ENCODE results near the gene OR10A5. TPM values are rescaled to one million over a fixed set of nuclear protein-coding genes. Genes with fewer than 3 reads are reported as not detected.
"Not testable (repeated sequence)": the region's sequence is repeated elsewhere in the genome, so short reads cannot be mapped to it uniquely, and the experiment has no call there.

The OR10A5 gene
- total and polyA plus RNA-seq, 5 donors: not detected

GRCh38 chr11:6876325-6876724 is 30.8 kb downstream of the OR10A5 start, which contains the start of gene OR10A4:
TSS of gene OR10A4 (plus strand) at chr11:6876625. CDS start at chr11:6876648, 23 bp downstream.
- Histone ChIP-seq H3K27ac (ENCODE audit: low read length) (no peak within 1 kb of the TSS), H3K9me3 (ENCODE audit: control insufficient read depth, low read length) (no peaks in the 10 kb centered on the region), H3K4me3 (ENCODE audit: low read length) (no peak within 1 kb of the TSS), H3K27me3 (ENCODE audit: control insufficient read depth, insufficient read depth) (no peaks in the 10 kb centered on the region), H3K4me1 (ENCODE audit: control insufficient read depth, insufficient read depth, low read length) (no peaks in the 10 kb centered on the region)
- 89% methylated on average over 1 of the region's 1 CpG for WGBS
- intact Hi-C loops (cut with DNase I): no loop called here
- no peak for DNase-seq
- ATAC-seq: no peak

GRCh38 chr11:6876914-6877313 is 31.4 kb downstream of the OR10A5 start:
- H3K9me3 ChIP-seq (ENCODE audit: control insufficient read depth, low read length): no peaks in the 10 kb centered on the region
- no peak for ATAC-seq

GRCh38 chr11:6882751-6883150 is 37.3 kb downstream of the OR10A5 start:
- Histone ChIP-seq H3K27me3 (ENCODE audit: control insufficient read depth, insufficient read depth) (no peaks in the 10 kb centered on the region), H3K4me3 (ENCODE audit: low read length) (no peak overlapping the region), H3K4me1 (ENCODE audit: control insufficient read depth, insufficient read depth, low read length) (no peaks in the 10 kb centered on the region), H3K27ac (ENCODE audit: low read length) (no peak overlapping the region), H3K9me3 (ENCODE audit: control insufficient read depth, low read length) (no peaks in the 10 kb centered on the region)
- DNase-seq (no peak), ATAC-seq (no peak)
- intact Hi-C loops (cut with DNase I): no loop called here

More at GRCh38 chr11:6876914-6877313, 31.4 kb downstream of the OR10A5 start:
- no peak for DNase-seq
- Histone ChIP-seq H3K4me1 (ENCODE audit: control insufficient read depth, insufficient read depth, low read length) (no peaks in the 10 kb centered on the region), H3K27me3 (ENCODE audit: control insufficient read depth, insufficient read depth) (no peaks in the 10 kb centered on the region), H3K27ac (ENCODE audit: low read length) (no peak overlapping the region), H3K4me3 (ENCODE audit: low read length) (no peak overlapping the region)
- 71% methylated on average over 3 of the region's 3 CpGs for WGBS
- intact Hi-C loops (cut with DNase I): no loop called here

- DNase-seq; H3K4me1 ChIP-seq (ENCODE audit: control insufficient read depth, insufficient read depth, low read length); H3K4me3 ChIP-seq (ENCODE audit: low read length); ATAC-seq; H3K27me3 ChIP-seq (ENCODE audit: control insufficient read depth, insufficient read depth); intact Hi-C loops (cut with DNase I); H3K27ac ChIP-seq (ENCODE audit: low read length); H3K9me3 ChIP-seq (ENCODE audit: control insufficient read depth, low read length): not testable (repeated sequence)
- 85% methylated on average over 5 of the region's 5 CpGs for WGBS
Observed at GRCh38 chr11:6887711-6888110, 42.2 kb downstream of the OR10A5 start.

- no peak overlapping the region for H3K4me3 ChIP-seq (ENCODE audit: low read length)
- 83% methylated on average over 4 of the region's 4 CpGs for WGBS
- no peaks in the 10 kb centered on the region for H3K4me1 ChIP-seq (ENCODE audit: control insufficient read depth, insufficient read depth, low read length)
- DNase-seq (no peak), ATAC-seq (no peak)
- no peaks in the 10 kb centered on the region for H3K9me3 ChIP-seq (ENCODE audit: control insufficient read depth, low read length)
- intact Hi-C loops (cut with DNase I): no loop called here
- H3K27me3 ChIP-seq (ENCODE audit: control insufficient read depth, insufficient read depth): no peaks in the 10 kb centered on the region
- no peak overlapping the region for H3K27ac ChIP-seq (ENCODE audit: low read length)
Observed at GRCh38 chr11:6888830-6889229, 43.3 kb downstream of the OR10A5 start.

- ATAC-seq (no peak), DNase-seq (no peak)
- no peak overlapping the region for H3K27ac ChIP-seq (ENCODE audit: low read length)
- intact Hi-C loops (cut with DNase I): no loop called here
- 86% methylated on average over 1 of the region's 1 CpG for WGBS
- H3K4me1 ChIP-seq (ENCODE audit: control insufficient read depth, insufficient read depth, low read length): no peaks in the 10 kb centered on the region
- no peaks in the 10 kb centered on the region for H3K9me3 ChIP-seq (ENCODE audit: control insufficient read depth, low read length)
- H3K27me3 ChIP-seq (ENCODE audit: control insufficient read depth, insufficient read depth): no peaks in the 10 kb centered on the region
- H3K4me3 ChIP-seq (ENCODE audit: low read length): no peak overlapping the region
Observed at GRCh38 chr11:6889835-6890234, 44.4 kb downstream of the OR10A5 start.

- intact Hi-C loops (cut with DNase I): no loop called here
- 85% methylated on average over 2 of the region's 2 CpGs for WGBS
Observed at GRCh38 chr11:6892400-6892799, 46.9 kb downstream of the OR10A5 start, which contains the start of gene OR2D2. TSS of gene OR2D2 (minus strand) at chr11:6892500. CDS start at chr11:6892500, 0 bp downstream.

GRCh38 chr11:6894097-6894496 is 48.6 kb downstream of the OR10A5 start:
- H3K4me1 ChIP-seq (ENCODE audit: control insufficient read depth, insufficient read depth, low read length): no peaks in the 10 kb centered on the region
- no peaks in the 10 kb centered on the region for H3K9me3 ChIP-seq (ENCODE audit: control insufficient read depth, low read length)
- DNase-seq (no peak), ATAC-seq (no peak)
- H3K27ac ChIP-seq (ENCODE audit: low read length): no peak overlapping the region
- no peaks in the 10 kb centered on the region for H3K27me3 ChIP-seq (ENCODE audit: control insufficient read depth, insufficient read depth)
- no peak overlapping the region for H3K4me3 ChIP-seq (ENCODE audit: low read length)
- intact Hi-C loops (cut with DNase I): no loop called here

More at GRCh38 chr11:6892400-6892799, 46.9 kb downstream of the OR10A5 start, which contains the start of gene OR2D2:
- Histone ChIP-seq H3K9me3 (ENCODE audit: control insufficient read depth, low read length) (no peaks in the 10 kb centered on the region), H3K27me3 (ENCODE audit: control insufficient read depth, insufficient read depth) (no peaks in the 10 kb centered on the region), H3K4me3 (ENCODE audit: low read length) (no peak within 1 kb of the TSS), H3K27ac (ENCODE audit: low read length) (no peak within 1 kb of the TSS), H3K4me1 (ENCODE audit: control insufficient read depth, insufficient read depth, low read length) (no peaks in the 10 kb centered on the region)
- ATAC-seq: no peak
- DNase-seq: no peak

GRCh38 chr11:6895010-6895409 is 49.5 kb downstream of the OR10A5 start:
- Histone ChIP-seq H3K4me1 (ENCODE audit: control insufficient read depth, insufficient read depth, low read length) (no peaks in the 10 kb centered on the region), H3K27ac (ENCODE audit: low read length) (no peak overlapping the region), H3K27me3 (ENCODE audit: control insufficient read depth, insufficient read depth) (no peaks in the 10 kb centered on the region), H3K4me3 (ENCODE audit: low read length) (no peak overlapping the region), H3K9me3 (ENCODE audit: control insufficient read depth, low read length) (no peaks in the 10 kb centered on the region)
- ATAC-seq: no peak
- no peak for DNase-seq
- intact Hi-C loops (cut with DNase I): no loop called here

Other genes starting within 250 kb of the OR10A5 start
- gene RRP8, start 242.1 kb upstream of the OR10A5 start, total RNA-seq: 10 to 100 TPM; 15.8 to 21.7 (median 18.7) TPM
- 18.2 TPM for gene RRP8, start 242.1 kb upstream of the OR10A5 start, polyA plus RNA-seq
- 100 to 1,000 TPM; 176 to 196 (median 192) TPM for gene ILK, start 241.9 kb upstream of the OR10A5 start, total RNA-seq
- gene ILK, start 241.9 kb upstream of the OR10A5 start, polyA plus RNA-seq: 180 TPM
- 100 to 1,000 TPM in 2 of 4 donors, 10 to 100 TPM in 2; 96.9 to 115 (median 99.1) TPM for gene TAF10, start 233.5 kb upstream of the OR10A5 start, total RNA-seq
- 100 TPM for gene TAF10, start 233.5 kb upstream of the OR10A5 start, polyA plus RNA-seq
- gene TPP1, start 226.3 kb upstream of the OR10A5 start, total RNA-seq: 10 to 100 TPM; 56.7 to 98.3 (median 78.2) TPM
- 52.6 TPM for gene TPP1, start 226.3 kb upstream of the OR10A5 start, polyA plus RNA-seq
- gene DCHS1, start 189.9 kb upstream of the OR10A5 start, total RNA-seq: 10 to 100 TPM; 12.4 to 19.2 (median 14.9) TPM
- gene DCHS1, start 189.9 kb upstream of the OR10A5 start, polyA plus RNA-seq: 6.4 TPM
- 10 to 100 TPM; 36.7 to 45.1 (median 41.9) TPM for gene MRPL17, start 162.3 kb upstream of the OR10A5 start, total RNA-seq
- gene MRPL17, start 162.3 kb upstream of the OR10A5 start, polyA plus RNA-seq: 44.7 TPM
- not detected for gene OR2AG2, start 73.7 kb upstream of the OR10A5 start, total RNA-seq
- not detected for gene OR2AG2, start 73.7 kb upstream of the OR10A5 start, polyA plus RNA-seq
- gene OR2AG1, start 62.7 kb upstream of the OR10A5 start, total RNA-seq: not detected
- gene OR2AG1, start 62.7 kb upstream of the OR10A5 start, polyA plus RNA-seq: not detected
- under 1 TPM in 2 of 4 donors, not detected in 2; 0.06 to 0.08 TPM for gene OR6A2, start 46.0 kb upstream of the OR10A5 start, total RNA-seq
- not detected for gene OR6A2, start 46.0 kb upstream of the OR10A5 start, polyA plus RNA-seq
- not detected for gene OR10A2, start 17.4 kb downstream of the OR10A5 start, total RNA-seq
- gene OR10A2, start 17.4 kb downstream of the OR10A5 start, polyA plus RNA-seq: not detected
- not detected for gene OR10A4, start 30.9 kb downstream of the OR10A5 start, total RNA-seq
- gene OR10A4, start 30.9 kb downstream of the OR10A5 start, polyA plus RNA-seq: not detected
- gene OR2D2, start 46.8 kb downstream of the OR10A5 start, total RNA-seq: not detected
- not detected for gene OR2D2, start 46.8 kb downstream of the OR10A5 start, polyA plus RNA-seq
- gene OR2D3, start 75.3 kb downstream of the OR10A5 start, total RNA-seq: not detected
- gene OR2D3, start 75.3 kb downstream of the OR10A5 start, polyA plus RNA-seq: not detected
- gene ZNF215, start 80.7 kb downstream of the OR10A5 start, total RNA-seq: 1 to 10 TPM in 1 of 4 donors, under 1 TPM in 3; 0.54 to 1.0 (median 0.81) TPM
- 0.14 TPM for gene ZNF215, start 80.7 kb downstream of the OR10A5 start, polyA plus RNA-seq
- 1 to 10 TPM; 1.5 to 2.1 (median 2.1) TPM for gene ZNF214, start 174.7 kb downstream of the OR10A5 start, total RNA-seq
- 0.48 TPM for gene ZNF214, start 174.7 kb downstream of the OR10A5 start, polyA plus RNA-seq
- gene NLRP14, start 174.8 kb downstream of the OR10A5 start, total RNA-seq: under 1 TPM in 1 of 4 donors, not detected in 3; 0.08 TPM
- gene NLRP14, start 174.8 kb downstream of the OR10A5 start, polyA plus RNA-seq: 0.05 TPM
- gene RBMXL2, start 243.3 kb downstream of the OR10A5 start, total RNA-seq: not detected
- not detected for gene RBMXL2, start 243.3 kb downstream of the OR10A5 start, polyA plus RNA-seq

All from right cardiac atrium (tissue), 5 donors.